ENCODE data around the gene CHRNG.

The CHRNG gene

GRCh38 chr2:232537499-232537898 is 2.0 kb upstream of the CHRNG start:
- Histone ChIP-seq H3K27ac (no peak overlapping the region), H3K4me1 (ENCODE audit: low read depth, poor library complexity, severe bottlenecking) (no peaks in the 10 kb centered on the region), H3K27me3 (ENCODE audit: insufficient read depth, low read depth) (peaks cover 2% of the 10 kb centered on the region; the same call in 1 of the 2 replicates), H3K4me3 (IDR thresholded peaks at IDR 0.05; ENCODE audit: insufficient read depth, low read depth, low read length) (no peak overlapping the region), H3K9ac (no peak overlapping the region), H2AFZ (ENCODE audit: low read depth) (no peak overlapping the region), H3K79me2 (ENCODE audit: insufficient read depth, low read depth) (no peaks in the 10 kb centered on the region), H3K36me3 (ENCODE audit: insufficient read depth) (no peaks in the 10 kb centered on the region), H4K20me1 (ENCODE audit: insufficient read depth) (no peaks in the 10 kb centered on the region), H3K4me2 (no peak overlapping the region)
- no peak for TF ChIP-seq CTCF (conservative IDR thresholded peaks at IDR 0.05; ENCODE audit: low read depth, low read length)

GRCh38 chr2:232538671-232539070 is 821 bp upstream of the CHRNG start:
- H3K4me1 ChIP-seq (ENCODE audit: low read depth, poor library complexity, severe bottlenecking), result no peaks in the 10 kb centered on the region
- H3K4me2 ChIP-seq, result no peak overlapping the region
- no peak for TF ChIP-seq CTCF (conservative IDR thresholded peaks at IDR 0.05; ENCODE audit: low read depth, low read length)
- no peaks in the 10 kb centered on the region for H3K79me2 ChIP-seq (ENCODE audit: insufficient read depth, low read depth)
- peaks cover 2% of the 10 kb centered on the region; the same call in 1 of the 2 replicates for H3K27me3 ChIP-seq (ENCODE audit: insufficient read depth, low read depth)
- no peak overlapping the region for H3K9ac ChIP-seq
- no peak overlapping the region for H3K4me3 ChIP-seq (IDR thresholded peaks at IDR 0.05; ENCODE audit: insufficient read depth, low read depth, low read length)
- no peaks in the 10 kb centered on the region for H4K20me1 ChIP-seq (ENCODE audit: insufficient read depth)
- H3K27ac ChIP-seq, result no peak overlapping the region
- H3K36me3 ChIP-seq (ENCODE audit: insufficient read depth), result no peaks in the 10 kb centered on the region
- no peak overlapping the region for H2AFZ ChIP-seq (ENCODE audit: low read depth)

DNA sequence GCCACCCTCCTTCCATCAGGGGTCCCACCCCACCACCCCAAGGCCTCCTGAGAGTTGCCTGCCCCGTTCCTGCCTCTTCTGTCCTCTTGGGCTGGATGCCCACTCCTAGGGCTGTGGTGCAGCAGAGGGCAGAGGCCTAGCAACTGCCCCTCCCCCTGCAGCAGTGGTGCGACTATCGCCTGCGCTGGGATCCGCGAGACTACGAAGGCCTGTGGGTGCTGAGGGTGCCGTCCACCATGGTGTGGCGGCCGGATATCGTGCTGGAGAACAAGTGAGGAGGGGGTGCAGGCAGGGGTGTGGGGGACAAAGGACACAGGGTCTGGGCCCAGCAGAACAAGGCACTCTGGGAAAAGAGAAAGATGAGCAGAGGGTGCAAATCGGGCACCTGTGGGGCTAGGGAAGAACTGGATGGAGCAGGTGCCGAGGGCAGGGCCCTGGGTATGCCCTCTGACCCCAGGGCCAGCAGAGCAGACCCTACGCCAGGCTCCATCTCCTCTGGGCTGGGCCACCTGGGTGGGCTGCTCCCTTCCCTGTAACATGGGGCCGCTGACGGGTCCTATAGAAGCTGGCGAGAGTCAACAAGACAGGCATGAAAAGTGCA is 1.0 kb downstream of the CHRNG start:
- H4K20me1 ChIP-seq (ENCODE audit: insufficient read depth), result no peaks in the 10 kb centered on the region

DNA sequence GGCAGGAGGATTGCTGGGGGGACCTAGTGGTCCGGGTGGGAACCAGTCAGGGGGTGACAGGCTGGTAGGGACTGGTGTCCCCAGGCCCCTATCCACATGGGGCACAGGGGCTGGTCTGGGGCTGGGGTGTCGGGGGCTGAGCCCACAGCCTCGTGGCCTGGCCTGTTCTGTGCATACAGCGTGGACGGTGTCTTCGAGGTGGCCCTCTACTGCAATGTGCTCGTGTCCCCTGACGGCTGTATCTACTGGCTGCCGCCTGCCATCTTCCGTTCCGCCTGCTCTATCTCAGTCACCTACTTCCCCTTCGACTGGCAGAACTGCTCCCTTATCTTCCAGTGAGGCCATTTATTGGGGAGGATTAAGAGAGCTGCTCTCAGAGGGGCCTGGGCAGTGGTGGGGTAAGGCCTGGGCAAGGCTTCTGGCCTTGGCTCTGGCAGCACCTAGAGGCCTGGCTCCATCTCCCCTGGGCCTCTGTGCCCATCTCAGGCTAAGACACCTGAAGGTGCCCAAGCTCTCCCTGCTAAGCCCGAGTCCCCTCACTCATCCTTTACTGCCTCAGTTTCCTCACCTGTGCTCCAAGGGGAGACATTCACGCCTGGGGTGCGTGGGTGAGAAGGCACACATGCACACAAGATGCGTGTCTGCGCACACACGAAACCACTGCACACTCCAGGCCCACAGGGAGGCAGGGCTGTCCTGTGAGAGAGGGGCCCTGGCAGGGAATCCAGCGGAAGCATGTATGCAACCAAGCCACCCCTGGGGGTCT is 1.9 kb downstream of the CHRNG start:
- H3K36me3 ChIP-seq (ENCODE audit: insufficient read depth), result no peaks in the 10 kb centered on the region
- H3K4me1 ChIP-seq (ENCODE audit: low read depth, poor library complexity, severe bottlenecking), result no peaks in the 10 kb centered on the region
- no peak overlapping the region for H3K27ac ChIP-seq
- no peak overlapping the region for H3K4me3 ChIP-seq (IDR thresholded peaks at IDR 0.05; ENCODE audit: insufficient read depth, low read depth, low read length)
- H3K79me2 ChIP-seq (ENCODE audit: insufficient read depth, low read depth), result no peaks in the 10 kb centered on the region; the same call in 1 of the 2 replicates
- peaks cover 2% of the 10 kb centered on the region; the same call in 1 of the 2 replicates for H3K27me3 ChIP-seq (ENCODE audit: insufficient read depth, low read depth)
- H2AFZ ChIP-seq (ENCODE audit: low read depth), result no peak overlapping the region
- no peaks in the 10 kb centered on the region for H4K20me1 ChIP-seq (ENCODE audit: insufficient read depth)
- no peak for TF ChIP-seq CTCF (conservative IDR thresholded peaks at IDR 0.05; ENCODE audit: low read depth, low read length)
- H3K4me2 ChIP-seq, result no peak overlapping the region
- H3K9ac ChIP-seq, result no peak overlapping the region

More for the DNA sequence above, 1.0 kb downstream of the CHRNG start:
- Histone ChIP-seq H2AFZ (ENCODE audit: low read depth) (no peak overlapping the region), H3K4me3 (IDR thresholded peaks at IDR 0.05; ENCODE audit: insufficient read depth, low read depth, low read length) (no peak overlapping the region), H3K9ac (no peak overlapping the region), H3K27ac (no peak overlapping the region), H3K36me3 (ENCODE audit: insufficient read depth) (no peaks in the 10 kb centered on the region), H3K79me2 (ENCODE audit: insufficient read depth, low read depth) (no peaks in the 10 kb centered on the region; the same call in 1 of the 2 replicates), H3K4me2 (no peak overlapping the region), H3K27me3 (ENCODE audit: insufficient read depth, low read depth) (peaks cover 2% of the 10 kb centered on the region; the same call in 1 of the 2 replicates), H3K4me1 (ENCODE audit: low read depth, poor library complexity, severe bottlenecking) (no peaks in the 10 kb centered on the region)
- no peak for TF ChIP-seq CTCF (conservative IDR thresholded peaks at IDR 0.05; ENCODE audit: low read depth, low read length)

Measured in KMS-11 (cell line).